Pancreas (tissue), 10 donors: ENCODE results near the gene DNASE1L3. TPM values are rescaled to one million over a fixed set of nuclear protein-coding genes. Genes with fewer than 3 reads are reported as not detected.

Experiments
- ATAC-seq, 4 donors: fragments of 200-7000 bp; cut with Tn5 transposase; one replicate each; pipeline versions ENCODE4 v1.8.0 to v1.9.1; 2020; ENCODE audit warnings: mild to moderate bottlenecking in 4 of 4, moderate library complexity in 4 of 4
- DNase-seq, 6 donors: peaks; one replicate each; pipeline ENCODE4 v3.0.0-alpha.2; 2020
- FAIRE-seq: peaks from 2 replicates; lab custom pipeline; 2012; peaks lifted over from hg19 to GRCh38; lab: Jason Lieb, UNC
- H3K27ac ChIP-seq, 4 donors: fragments of 200-600 bp; sonication (generic); 1 replicate in 3 of 4; 2 replicates in 1 of 4; pipeline versions ENCODE4 v1.5.0 to v1.8.0; 2020
- H3K27me3 ChIP-seq, 4 donors: fragments of 200-600 bp; one replicate each; pipeline ENCODE4 v1.8.0; 2021
- H3K36me3 ChIP-seq, 3 donors: fragments of 200-600 bp; sonication (generic) in 1 of 3; one replicate each; pipeline versions ENCODE4 v1.5.0 to v1.8.0; 2020 to 2021
- H3K4me1 ChIP-seq, 3 donors: fragments of 200-600 bp; one replicate each; pipeline ENCODE4 v1.8.0; 2021
- H3K4me3 ChIP-seq, 4 donors: fragments of 200-600 bp; sonication (generic) in 2 of 4; one replicate each; pipeline versions ENCODE4 v1.5.0 to v1.8.0; 2020 to 2021
- H3K9me3 ChIP-seq, 4 donors: fragments of 200-600 bp; one replicate each; pipeline ENCODE4 v1.8.0; 2021
- CTCF ChIP-seq, 4 donors: fragments of 200-600 bp; sonication (generic) in 3 of 4; IDR thresholded peaks; one replicate each; pipeline versions ENCODE4 v1.5.0 to v1.8.0; 2021; ENCODE audit warnings: antibody characterized with exemption in 4 of 4
- WGBS, 2 donors: extraction: QIAGEN DNeasy Blood & Tissue Kit; methylation state at CpG; one replicate each; pipeline ENCODE4 v1.1.7; 2013; 5-methylcytosine and 5-hydroxymethylcytosine counted together
- intact Hi-C, 3 donors: fragments of 100-400 bp; cut with DNase I; formaldehyde crosslinking; loops; one replicate each; pipeline versions ENCODE4 v1.11.1 to v1.14.2; 2022
- polyA plus RNA-seq, 2 donors: library from polyadenylated mRNA; stranded (reverse); fragments of 200-250 nt; gene quantifications; one replicate each; pipeline ENCODE4 v1.2.3, GENCODE V29; 2013
- total RNA-seq, 6 donors: library from RNA; stranded (reverse); fragmentation: NEBNext Ultra II Directional in 4 of 6; extraction: Animal tissue kit (Norgen Biotek cat#: 25700) in 4 of 6; gene quantifications; one replicate each; pipeline versions ENCODE4 v1.2.1 to v1.2.4, GENCODE V29; 2021 to 2023
- donor health status: healthy with polysubstance abuse.
- donor health status: DM: no; HTN: no; CAD: no; lungs with moderate emphysema.
- donor health status: DM: no; HTN: no; CAD: no.
- donor health status: control.
- donor health status: control.
- donor health status: Bipolar disorder and iron deficiency.
- donor health status: DM: yes; HTN: yes; CAD: no.
- donor health status: DM: no; HTN: no; CAD: no.
- donor health status: DM: no; HTN: no; CAD: no.
- donor health status: DM: yes; HTN: yes; CAD: no.

Gene DNASE1L3
- total and polyA plus RNA-seq, 8 donors, result 0.20 to 0.49 (median 0.36) TPM; not detected in 2

- H3K4me1 ChIP-seq, result peaks cover 0 to 5% (median 0%) of the 10 kb centered on the region in 3 donors
- 19 to 23% methylated on average over 24 of the region's 24 CpGs for WGBS, 2 donors
- H3K36me3 ChIP-seq, result no peaks in the 10 kb centered on the region
- ATAC-seq (peak in 2 of 4 donors; percentile 0 to 2), FAIRE-seq (no peak), DNase-seq (peak in 1 of 6 donors; percentile 57)
- H3K4me3 ChIP-seq, result peak overlapping the region; percentile 70 to 92 (median 84)
- intact Hi-C loops, result no loop called here
- H3K9me3 ChIP-seq, result no peaks in the 10 kb centered on the region
- H3K27ac ChIP-seq, result peak overlapping the region in 2 of 4 donors; percentile 25 to 59
- H3K27me3 ChIP-seq, result no peaks in the 10 kb centered on the region
- TF ChIP-seq CTCF (IDR thresholded peaks at IDR 0.05), result no peak
These were observed 25.9 kb upstream of the DNASE1L3 start for GRCh38 chr3:58236527-58237237.

GRCh38 chr3:58235970-58236369 lies 25.2 kb upstream of the DNASE1L3 start:
- H3K4me3 ChIP-seq, result no peak overlapping the region
- ATAC-seq, result no peak
- no peak for DNase-seq
- WGBS, 2 donors, result 58 to 60% methylated on average over 4 of the region's 4 CpGs
- H3K27ac ChIP-seq, result peak overlapping the region in 2 of 4 donors; percentile 25 to 59
- no peaks in the 10 kb centered on the region for H3K9me3 ChIP-seq
- no peaks in the 10 kb centered on the region for H3K36me3 ChIP-seq
- intact Hi-C loops, result no loop called here
- TF ChIP-seq CTCF (IDR thresholded peaks at IDR 0.05), result no peak
- peaks cover 0 to 5% (median 0%) of the 10 kb centered on the region in 3 donors for H3K4me1 ChIP-seq
- no peak for FAIRE-seq
- H3K27me3 ChIP-seq, result no peaks in the 10 kb centered on the region

- DNase-seq, result no peak
- H3K9me3 ChIP-seq, result no peaks in the 10 kb centered on the region
- no peak overlapping the region for H3K4me3 ChIP-seq
- ATAC-seq, result no peak
- H3K4me1 ChIP-seq, result peaks cover 0 to 5% (median 0%) of the 10 kb centered on the region in 3 donors
- WGBS, 2 donors, result 47 to 48% methylated on average over 4 of the region's 4 CpGs
- no peak for FAIRE-seq
- H3K27ac ChIP-seq, result peak overlapping the region in 1 of 4 donors; percentile 50
- no peak for TF ChIP-seq CTCF (IDR thresholded peaks at IDR 0.05)
- H3K36me3 ChIP-seq, result no peaks in the 10 kb centered on the region
- H3K27me3 ChIP-seq, result no peaks in the 10 kb centered on the region
- intact Hi-C loops, result no loop called here
These were observed 23.8 kb upstream of the DNASE1L3 start for GRCh38 chr3:58234516-58234931.

GRCh38 chr3:58231666-58232065 lies 20.9 kb upstream of the DNASE1L3 start:
- no peak for FAIRE-seq
- H3K4me1 ChIP-seq, result peaks cover 0 to 2% (median 0%) of the 10 kb centered on the region in 3 donors
- TF ChIP-seq CTCF (IDR thresholded peaks at IDR 0.05), result no peak
- H3K4me3 ChIP-seq, result no peak overlapping the region
- intact Hi-C loops, result no loop called here
- no peak for ATAC-seq
- no peak overlapping the region for H3K27ac ChIP-seq
- no peak for DNase-seq
- WGBS, 2 donors, result 12 to 22% methylated on average over 2 of the region's 2 CpGs
- no peaks in the 10 kb centered on the region for H3K9me3 ChIP-seq
- no peaks in the 10 kb centered on the region for H3K27me3 ChIP-seq
- H3K36me3 ChIP-seq, result no peaks in the 10 kb centered on the region
